GM23338 (cell line): ENCODE results near the gene PAFAH2. TPM values are rescaled to one million over a fixed set of nuclear protein-coding genes. Genes with fewer than 3 reads are reported as not detected.

Experiments used
- ATAC-seq: fragments of 200-7000 bp; cut with Tn5 transposase; 3 replicates; pipeline ENCODE4 v1.9.1; 2020
- DNase-seq: peaks from one replicate; pipeline ENCODE4 v3.0.0-alpha.2; 2015; ENCODE audit warnings: low spot score
- H2AFZ ChIP-seq: fragments of 200-600 bp; sonication (generic); 2 replicates; pipeline ENCODE4 v1.8.0; 2016; ENCODE audit warnings: antibody characterized with exemption, mild to moderate bottlenecking, moderate library complexity
- H3F3A ChIP-seq: fragments of 200-600 bp; sonication (generic); replicated peaks from 2 replicates; pipeline ENCODE4 v1.8.0; 2017; ENCODE audit warnings: antibody characterized with exemption, mixed run types, low read depth
- H3K27ac ChIP-seq: fragments of 200-600 bp; sonication (generic); 2 replicates; pipeline ENCODE4 v1.6.1; 2016; ENCODE audit warnings: low read depth
- H3K27me3 ChIP-seq: fragments of 200-600 bp; sonication (generic); 2 replicates; pipeline ENCODE4 v1.8.0; 2016; ENCODE audit warnings: mild to moderate bottlenecking, mixed run types, moderate library complexity; ENCODE audit not compliant: insufficient read depth
- H3K36me3 ChIP-seq: fragments of 200-600 bp; sonication (generic); 2 replicates; pipeline ENCODE4 v1.8.0; 2016; ENCODE audit warnings: mild to moderate bottlenecking; ENCODE audit not compliant: insufficient read depth
- H3K4me1 ChIP-seq: fragments of 200-600 bp; sonication (generic); 2 replicates; pipeline ENCODE4 v1.8.0; 2016; ENCODE audit warnings: mild to moderate bottlenecking, moderate library complexity; ENCODE audit not compliant: insufficient read depth
- H3K4me2 ChIP-seq: fragments of 200-600 bp; sonication (generic); 2 replicates; pipeline ENCODE4 v1.7.1; 2017; ENCODE audit warnings: mixed run types
- H3K4me3 ChIP-seq: fragments of 200-600 bp; sonication (generic); 2 replicates; pipeline ENCODE4 v1.6.1; 2016; ENCODE audit warnings: mixed run types
- H3K79me2 ChIP-seq: fragments of 200-600 bp; sonication (generic); replicated peaks from 2 replicates; pipeline ENCODE4 v1.8.0; 2017; ENCODE audit warnings: mild to moderate bottlenecking; ENCODE audit not compliant: insufficient read depth
- H3K9me2 ChIP-seq: fragments of 200-600 bp; sonication (generic); 2 replicates; pipeline ENCODE4 v1.8.0; 2017; ENCODE audit not compliant: insufficient read depth
- H4K20me1 ChIP-seq: fragments of 200-600 bp; sonication (generic); replicated peaks from 2 replicates; pipeline ENCODE4 v1.8.0; 2017; ENCODE audit warnings: mild to moderate bottlenecking; ENCODE audit not compliant: insufficient read depth
- H3K27ac Mint-ChIP-seq: 2 replicates; pipeline ENCODE4 v1.8.0; 2020; ENCODE audit warnings: inconsistent platforms, mild to moderate bottlenecking, moderate library complexity, mixed read lengths
- H3K27me3 Mint-ChIP-seq: 3 replicates; pipeline ENCODE4 v1.8.0; 2022; ENCODE audit warnings: low read depth, mild to moderate bottlenecking, moderate library complexity, mixed read lengths, inconsistent platforms; ENCODE audit not compliant: insufficient read depth, poor library complexity
- H3K36me3 Mint-ChIP-seq: 3 replicates; pipeline ENCODE4 v1.8.0; 2021; ENCODE audit warnings: low read depth, mild to moderate bottlenecking, inconsistent platforms, moderate library complexity, mixed read lengths
- H3K4me1 Mint-ChIP-seq: 3 replicates; pipeline ENCODE4 v1.8.0; 2020; ENCODE audit warnings: mild to moderate bottlenecking, inconsistent platforms, mixed read lengths
- H3K4me3 Mint-ChIP-seq: 3 replicates; pipeline ENCODE4 v1.8.0; 2021; ENCODE audit warnings: moderate library complexity, mild to moderate bottlenecking, inconsistent platforms, mixed read lengths
- H3K9me3 Mint-ChIP-seq: 3 replicates; pipeline ENCODE4 v1.8.0; 2020; ENCODE audit warnings: moderate library complexity, mild to moderate bottlenecking, inconsistent platforms, mixed read lengths
- CREB1 ChIP-seq: fragments of 250-450 bp; sonication (Bioruptor Pico); IDR thresholded peaks from 2 replicates; pipeline ENCODE4 v1.5.0; 2020; ENCODE audit warnings: low read depth, mild to moderate bottlenecking, moderate library complexity
- EZH2phosphoT487 ChIP-seq: fragments of 200-600 bp; sonication (generic); IDR thresholded peaks from one replicate; pipeline ENCODE4 v1.8.1; 2018; ENCODE audit warnings: antibody characterized with exemption; ENCODE audit not compliant: unreplicated experiment
- POLR2AphosphoS5 ChIP-seq: IDR thresholded peaks from 2 replicates; pipeline ENCODE4 v1.6.1; 2016; ENCODE audit warnings: antibody characterized with exemption, low read depth
- STAT1 ChIP-seq: IDR thresholded peaks from one replicate; pipeline ENCODE4 v1.6.1; 2016; ENCODE audit warnings: antibody characterized with exemption; ENCODE audit not compliant: unreplicated experiment
- ZNF114 ChIP-seq: fragments of 250-450 bp; sonication (Bioruptor Pico); IDR thresholded peaks from 2 replicates; pipeline ENCODE4 v1.5.0; 2020; ENCODE audit warnings: mild to moderate bottlenecking, moderate library complexity
- ZNF331 ChIP-seq: fragments of 250-450 bp; sonication (Bioruptor Pico); IDR thresholded peaks from 2 replicates; pipeline ENCODE4 v1.5.0; 2020; ENCODE audit warnings: low read depth, mild to moderate bottlenecking, moderate library complexity
- polyA plus RNA-seq: library from polyadenylated mRNA; unstranded; fragments of >200 nt; fragmentation: Nextera tagmentation; extraction: Ambion mirVana; gene quantifications from 2 replicates; pipeline ENCODE4 v1.2.1, GENCODE V29; 2016
- total RNA-seq: library from RNA; depleted of rRNA; stranded (reverse); fragments of >200 nt; shearing (Covaris generic); gene quantifications from 2 replicates; pipeline ENCODE4 v1.2.3, GENCODE V29; 2014
- TF ChIP-seq, protein P1 (sequence below): fragments of 250-450 bp; sonication (Bioruptor Pico); IDR thresholded peaks from 2 replicates; pipeline ENCODE4 v1.5.0; 2020; ENCODE audit warnings: mild to moderate bottlenecking, moderate library complexity

Gene PAFAH2
- total and polyA plus RNA-seq, 2 experiments from 2014 or later, result 5.7 to 10.3 TPM

DNA sequence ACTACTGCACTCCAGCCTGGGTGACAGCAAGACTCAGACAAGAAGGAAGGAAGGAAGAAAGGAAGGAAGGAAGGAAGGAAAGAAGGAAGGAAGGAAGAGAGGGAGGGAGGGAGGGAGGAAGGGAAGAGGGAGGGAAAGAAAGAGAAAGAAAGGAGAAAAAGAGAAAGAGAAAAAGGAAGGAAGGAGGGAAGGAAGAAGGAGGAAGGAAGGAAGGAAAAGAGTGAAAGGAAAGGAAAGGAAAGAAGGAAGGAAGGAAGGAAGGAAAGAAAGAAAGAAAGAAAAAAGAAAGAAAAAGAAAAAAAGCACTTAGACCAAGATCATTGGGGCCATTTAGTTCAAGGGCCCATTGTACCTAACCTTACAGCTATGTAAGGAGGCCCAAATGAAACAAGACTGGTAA is 42.3 kb downstream of the PAFAH2 start (continued):
- TF ChIP-seq, protein P1, sequence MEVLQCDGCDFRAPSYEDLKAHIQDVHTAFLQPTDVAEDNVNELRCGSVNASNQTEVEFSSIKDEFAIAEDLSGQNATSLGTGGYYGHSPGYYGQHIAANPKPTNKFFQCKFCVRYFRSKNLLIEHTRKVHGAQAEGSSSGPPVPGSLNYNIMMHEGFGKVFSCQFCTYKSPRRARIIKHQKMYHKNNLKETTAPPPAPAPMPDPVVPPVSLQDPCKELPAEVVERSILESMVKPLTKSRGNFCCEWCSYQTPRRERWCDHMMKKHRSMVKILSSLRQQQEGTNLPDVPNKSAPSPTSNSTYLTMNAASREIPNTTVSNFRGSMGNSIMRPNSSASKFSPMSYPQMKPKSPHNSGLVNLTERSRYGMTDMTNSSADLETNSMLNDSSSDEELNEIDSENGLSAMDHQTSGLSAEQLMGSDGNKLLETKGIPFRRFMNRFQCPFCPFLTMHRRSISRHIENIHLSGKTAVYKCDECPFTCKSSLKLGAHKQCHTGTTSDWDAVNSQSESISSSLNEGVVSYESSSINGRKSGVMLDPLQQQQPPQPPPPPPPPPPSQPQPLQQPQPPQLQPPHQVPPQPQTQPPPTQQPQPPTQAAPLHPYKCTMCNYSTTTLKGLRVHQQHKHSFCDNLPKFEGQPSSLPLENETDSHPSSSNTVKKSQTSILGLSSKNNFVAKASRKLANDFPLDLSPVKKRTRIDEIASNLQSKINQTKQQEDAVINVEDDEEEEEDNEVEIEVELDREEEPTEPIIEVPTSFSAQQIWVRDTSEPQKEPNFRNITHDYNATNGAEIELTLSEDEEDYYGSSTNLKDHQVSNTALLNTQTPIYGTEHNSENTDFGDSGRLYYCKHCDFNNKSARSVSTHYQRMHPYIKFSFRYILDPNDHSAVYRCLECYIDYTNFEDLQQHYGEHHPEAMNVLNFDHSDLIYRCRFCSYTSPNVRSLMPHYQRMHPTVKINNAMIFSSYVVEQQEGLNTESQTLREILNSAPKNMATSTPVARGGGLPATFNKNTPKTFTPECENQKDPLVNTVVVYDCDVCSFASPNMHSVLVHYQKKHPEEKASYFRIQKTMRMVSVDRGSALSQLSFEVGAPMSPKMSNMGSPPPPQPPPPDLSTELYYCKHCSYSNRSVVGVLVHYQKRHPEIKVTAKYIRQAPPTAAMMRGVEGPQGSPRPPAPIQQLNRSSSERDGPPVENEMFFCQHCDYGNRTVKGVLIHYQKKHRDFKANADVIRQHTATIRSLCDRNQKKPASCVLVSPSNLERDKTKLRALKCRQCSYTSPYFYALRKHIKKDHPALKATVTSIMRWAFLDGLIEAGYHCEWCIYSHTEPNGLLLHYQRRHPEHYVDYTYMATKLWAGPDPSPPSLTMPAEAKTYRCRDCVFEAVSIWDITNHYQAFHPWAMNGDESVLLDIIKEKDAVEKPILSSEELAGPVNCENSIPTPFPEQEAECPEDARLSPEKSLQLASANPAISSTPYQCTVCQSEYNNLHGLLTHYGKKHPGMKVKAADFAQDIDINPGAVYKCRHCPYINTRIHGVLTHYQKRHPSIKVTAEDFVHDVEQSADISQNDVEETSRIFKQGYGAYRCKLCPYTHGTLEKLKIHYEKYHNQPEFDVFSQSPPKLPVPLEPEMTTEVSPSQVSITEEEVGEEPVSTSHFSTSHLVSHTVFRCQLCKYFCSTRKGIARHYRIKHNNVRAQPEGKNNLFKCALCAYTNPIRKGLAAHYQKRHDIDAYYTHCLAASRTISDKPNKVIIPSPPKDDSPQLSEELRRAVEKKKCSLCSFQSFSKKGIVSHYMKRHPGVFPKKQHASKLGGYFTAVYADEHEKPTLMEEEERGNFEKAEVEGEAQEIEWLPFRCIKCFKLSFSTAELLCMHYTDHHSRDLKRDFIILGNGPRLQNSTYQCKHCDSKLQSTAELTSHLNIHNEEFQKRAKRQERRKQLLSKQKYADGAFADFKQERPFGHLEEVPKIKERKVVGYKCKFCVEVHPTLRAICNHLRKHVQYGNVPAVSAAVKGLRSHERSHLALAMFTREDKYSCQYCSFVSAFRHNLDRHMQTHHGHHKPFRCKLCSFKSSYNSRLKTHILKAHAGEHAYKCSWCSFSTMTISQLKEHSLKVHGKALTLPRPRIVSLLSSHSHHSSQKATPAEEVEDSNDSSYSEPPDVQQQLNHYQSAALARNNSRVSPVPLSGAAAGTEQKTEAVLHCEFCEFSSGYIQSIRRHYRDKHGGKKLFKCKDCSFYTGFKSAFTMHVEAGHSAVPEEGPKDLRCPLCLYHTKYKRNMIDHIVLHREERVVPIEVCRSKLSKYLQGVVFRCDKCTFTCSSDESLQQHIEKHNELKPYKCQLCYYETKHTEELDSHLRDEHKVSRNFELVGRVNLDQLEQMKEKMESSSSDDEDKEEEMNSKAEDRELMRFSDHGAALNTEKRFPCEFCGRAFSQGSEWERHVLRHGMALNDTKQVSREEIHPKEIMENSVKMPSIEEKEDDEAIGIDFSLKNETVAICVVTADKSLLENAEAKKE (CRISPR knock-in tag), result no peak
- TF ChIP-seq POLR2AphosphoS5 (no peak), ZNF331 (CRISPR knock-in tag) (no peak), EZH2phosphoT487 (no peak), CREB1 (CRISPR knock-in tag) (no peak), ZNF114 (CRISPR knock-in tag) (no peak), STAT1 (no peak)

DNA sequence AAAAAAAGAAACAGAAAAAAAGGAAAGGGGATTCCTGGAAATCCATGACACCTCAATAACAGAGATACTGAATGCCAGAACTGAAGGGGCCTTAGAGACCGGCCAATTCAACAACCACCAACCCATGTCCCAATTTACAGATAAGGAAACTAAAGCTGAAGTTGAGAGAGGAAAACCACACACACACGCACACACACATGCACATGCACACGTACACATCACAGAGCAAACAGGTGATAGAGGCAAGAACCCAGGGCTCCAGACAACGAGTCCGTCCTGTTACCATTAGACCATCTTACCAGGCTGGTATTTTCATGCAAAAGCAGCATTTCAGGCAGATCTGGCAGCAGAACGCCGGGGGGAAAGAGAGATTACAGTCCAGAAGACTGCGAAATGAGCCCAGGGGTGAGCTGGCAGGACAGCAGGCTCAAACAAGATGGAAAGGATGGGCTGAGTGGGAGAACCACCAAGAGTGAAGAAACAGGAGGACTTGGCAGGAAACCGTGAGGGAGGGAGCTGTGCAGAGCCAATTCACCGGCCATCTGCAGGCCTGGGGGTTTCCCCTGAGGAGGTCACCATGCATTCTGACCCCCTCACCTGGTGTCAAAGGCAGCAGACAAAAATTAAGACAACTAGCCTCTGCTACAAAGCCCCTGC is 43.5 kb downstream of the PAFAH2 start:
- H3K4me1 Mint-ChIP-seq, result peaks cover 8% of the 10 kb centered on the region
- no peaks in the 10 kb centered on the region for H3K27me3 ChIP-seq
- H3K36me3 Mint-ChIP-seq, result peaks cover 20% of the 10 kb centered on the region
- no peaks in the 10 kb centered on the region for H3F3A ChIP-seq
- no peaks in the 10 kb centered on the region for H4K20me1 ChIP-seq
- H3K4me3 ChIP-seq, result no peak overlapping the region
- DNase-seq (peak; percentile 5), ATAC-seq (peak; percentile 24; the same call in 1 of the 3 replicates)
- peaks cover 1% of the 10 kb centered on the region for H3K27me3 Mint-ChIP-seq
- no peaks in the 10 kb centered on the region for H3K79me2 ChIP-seq
- H2AFZ ChIP-seq, result 0 out of 2 replicates have a peak overlapping the region, but pooled peaks have one; percentile 76
- no peak overlapping the region for H3K27ac Mint-ChIP-seq
- peaks cover 4% of the 10 kb centered on the region; the same call in 1 of the 3 replicates for H3K9me3 Mint-ChIP-seq
- H3K4me1 ChIP-seq, result peaks cover 4% of the 10 kb centered on the region; the same call in 1 of the 2 replicates
- H3K27ac ChIP-seq, result no peak overlapping the region
- H3K4me2 ChIP-seq, result no peak overlapping the region
- no peaks in the 10 kb centered on the region for H3K9me2 ChIP-seq
- H3K4me3 Mint-ChIP-seq, result no peak overlapping the region; the same call in 2 of the 3 replicates
- no peaks in the 10 kb centered on the region for H3K36me3 ChIP-seq
- TF ChIP-seq ZNF331 (CRISPR knock-in tag) (no peak), ZNF114 (CRISPR knock-in tag) (no peak), CREB1 (CRISPR knock-in tag) (no peak)
- TF ChIP-seq, protein P1 (CRISPR knock-in tag), result no peak
